ENCODE results near the gene EMX1.

EMX1 gene

GRCh38 chr2:72963423-72964145 is 46.3 kb downstream of the EMX1 start:
- H3K27me3 Mint-ChIP-seq = no peaks in the 10 kb centered on the region
- H3K27ac Mint-ChIP-seq = no peak overlapping the region
- H3K4me1 Mint-ChIP-seq (ENCODE audit: low read depth) = no peaks in the 10 kb centered on the region
- no peaks in the 10 kb centered on the region for H3K9me3 Mint-ChIP-seq
- no peak overlapping the region for H3K4me3 Mint-ChIP-seq
- no peaks in the 10 kb centered on the region for H3K36me3 Mint-ChIP-seq (ENCODE audit: low read depth)

DNA sequence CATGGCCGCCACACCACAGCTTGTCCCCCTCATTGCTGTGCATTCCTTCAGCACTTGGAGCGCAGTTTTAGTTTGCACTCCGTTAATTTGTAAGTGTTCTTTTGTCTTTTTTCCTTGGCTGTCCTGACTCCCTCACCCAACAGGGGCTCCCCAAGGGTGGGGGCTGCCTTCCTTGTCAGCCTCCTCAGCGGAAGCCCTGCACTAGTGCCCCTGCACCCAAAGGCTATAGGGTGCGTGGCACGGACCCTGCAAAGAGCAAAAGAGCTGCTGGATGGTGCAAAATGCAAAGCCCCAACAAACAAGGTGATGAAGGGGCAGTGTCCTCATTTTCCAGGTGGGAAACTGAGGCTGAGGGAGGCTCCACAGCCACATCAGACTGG is 46.8 kb downstream of the EMX1 start:
- Mint-ChIP-seq H3K4me1 (ENCODE audit: low read depth) (no peaks in the 10 kb centered on the region), H3K27ac (no peak overlapping the region), H3K9me3 (no peaks in the 10 kb centered on the region), H3K27me3 (no peaks in the 10 kb centered on the region), H3K4me3 (no peak overlapping the region), H3K36me3 (ENCODE audit: low read depth) (no peaks in the 10 kb centered on the region)

- Mint-ChIP-seq H3K9me3 (no peaks in the 10 kb centered on the region), H3K27me3 (no peaks in the 10 kb centered on the region), H3K4me3 (no peak overlapping the region), H3K4me1 (ENCODE audit: low read depth) (no peaks in the 10 kb centered on the region), H3K27ac (no peak overlapping the region), H3K36me3 (ENCODE audit: low read depth) (no peaks in the 10 kb centered on the region)
Observed at GRCh38 chr2:72965016-72965415, 47.7 kb downstream of the EMX1 start.

DNA sequence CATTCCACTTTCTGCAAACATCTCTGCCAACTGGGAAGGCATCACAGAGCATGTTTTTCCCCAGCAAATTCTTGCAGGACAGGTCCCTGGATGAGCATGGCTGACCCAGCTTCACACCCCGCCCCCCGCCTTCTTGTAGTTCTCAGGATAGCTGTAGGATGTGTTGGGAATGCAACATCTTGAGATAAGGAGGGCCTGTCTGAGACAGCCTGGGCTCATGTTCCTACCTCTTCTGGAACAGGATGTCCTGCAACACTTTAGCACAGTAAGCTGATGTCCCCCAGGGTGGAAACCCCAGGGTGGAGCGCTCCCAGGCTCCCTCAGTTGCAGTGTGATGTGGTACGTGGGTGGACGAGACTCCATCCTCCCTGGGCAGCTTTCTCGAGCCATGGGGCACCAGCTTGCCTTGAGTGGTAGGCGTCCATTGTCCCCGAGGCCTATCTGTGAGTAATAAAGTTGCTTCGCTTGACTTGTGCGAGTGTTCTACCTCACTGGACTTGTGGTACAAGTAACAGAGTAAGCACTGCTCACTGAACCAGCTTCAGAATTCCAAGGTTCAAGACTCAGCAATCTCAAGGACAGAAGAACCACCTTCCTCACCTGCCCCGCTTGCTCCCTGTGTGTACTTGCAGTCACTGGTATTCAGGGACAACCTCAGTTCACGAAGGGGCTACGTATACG is 48.6 kb downstream of the EMX1 start:
- no peaks in the 10 kb centered on the region for H3K4me1 Mint-ChIP-seq (ENCODE audit: low read depth)
- no peak overlapping the region for H3K27ac Mint-ChIP-seq
- no peaks in the 10 kb centered on the region for H3K9me3 Mint-ChIP-seq
- H3K27me3 Mint-ChIP-seq = no peaks in the 10 kb centered on the region
- H3K36me3 Mint-ChIP-seq (ENCODE audit: low read depth) = no peaks in the 10 kb centered on the region
- no peak overlapping the region for H3K4me3 Mint-ChIP-seq

- H3K4me1 Mint-ChIP-seq (ENCODE audit: low read depth) = no peaks in the 10 kb centered on the region
Observed at GRCh38 chr2:72968286-72968685, 51.0 kb downstream of the EMX1 start.

GRCh38 chr2:72969706-72970105 is 52.4 kb downstream of the EMX1 start:
- H3K9me3 Mint-ChIP-seq = no peaks in the 10 kb centered on the region
- H3K27me3 Mint-ChIP-seq = no peaks in the 10 kb centered on the region
- no peak overlapping the region for H3K27ac Mint-ChIP-seq
- no peaks in the 10 kb centered on the region for H3K4me1 Mint-ChIP-seq (ENCODE audit: low read depth)
- no peaks in the 10 kb centered on the region for H3K36me3 Mint-ChIP-seq (ENCODE audit: low read depth)
- H3K4me3 Mint-ChIP-seq = no peak overlapping the region

More at GRCh38 chr2:72968286-72968685, 51.0 kb downstream of the EMX1 start:
- Mint-ChIP-seq H3K4me3 (no peak overlapping the region), H3K27me3 (no peaks in the 10 kb centered on the region), H3K9me3 (no peaks in the 10 kb centered on the region), H3K36me3 (ENCODE audit: low read depth) (no peaks in the 10 kb centered on the region), H3K27ac (no peak overlapping the region)

GRCh38 chr2:72971036-72971435 is 53.7 kb downstream of the EMX1 start:
- H3K36me3 Mint-ChIP-seq (ENCODE audit: low read depth) = no peaks in the 10 kb centered on the region
- H3K9me3 Mint-ChIP-seq = no peaks in the 10 kb centered on the region
- no peak overlapping the region for H3K27ac Mint-ChIP-seq
- no peak overlapping the region for H3K4me3 Mint-ChIP-seq
- H3K4me1 Mint-ChIP-seq (ENCODE audit: low read depth) = no peaks in the 10 kb centered on the region
- H3K27me3 Mint-ChIP-seq = no peaks in the 10 kb centered on the region

DNA sequence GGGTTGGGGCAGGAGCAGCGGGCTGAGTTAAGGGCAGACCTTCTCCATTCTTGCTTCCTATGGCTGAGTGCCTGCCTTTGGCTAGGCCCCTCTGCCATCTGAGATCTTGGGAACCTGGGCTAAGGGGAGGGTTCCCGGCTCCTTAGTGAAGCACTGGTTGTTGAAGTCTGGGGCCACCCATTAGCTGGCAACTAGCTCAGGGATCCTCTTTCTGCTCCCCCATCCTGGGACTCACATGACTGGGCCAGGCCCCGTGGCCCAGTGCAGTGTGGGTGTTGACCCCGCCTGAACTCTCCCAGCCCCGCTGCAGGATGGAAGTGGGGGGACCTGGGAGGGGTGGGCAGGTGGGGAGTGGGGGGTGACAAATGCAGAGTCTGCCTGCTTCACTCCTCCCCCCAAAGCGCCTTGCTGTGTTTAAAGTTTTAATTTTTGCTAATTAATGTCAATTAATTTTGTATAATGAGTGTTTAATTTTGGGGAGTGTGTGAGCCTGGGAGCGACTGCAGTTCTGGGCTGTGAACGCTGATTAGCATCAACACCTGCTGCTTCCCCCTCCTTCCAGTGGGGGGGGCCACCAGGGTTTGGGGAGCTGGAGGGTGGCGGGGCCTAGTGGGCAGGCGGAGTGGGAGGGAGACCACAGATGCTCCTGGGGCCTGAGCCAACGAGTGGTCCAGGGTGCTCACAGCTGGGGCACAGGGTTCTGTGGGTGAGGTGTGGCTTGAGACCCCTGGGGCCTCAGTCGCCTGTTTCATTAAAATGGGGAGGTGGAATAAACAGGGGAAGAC is 55.2 kb downstream of the EMX1 start:
- Mint-ChIP-seq H3K9me3 (no peaks in the 10 kb centered on the region), H3K27ac (no peak overlapping the region), H3K36me3 (ENCODE audit: low read depth) (no peaks in the 10 kb centered on the region), H3K4me1 (ENCODE audit: low read depth) (no peaks in the 10 kb centered on the region), H3K27me3 (no peaks in the 10 kb centered on the region), H3K4me3 (no peak overlapping the region)

DNA sequence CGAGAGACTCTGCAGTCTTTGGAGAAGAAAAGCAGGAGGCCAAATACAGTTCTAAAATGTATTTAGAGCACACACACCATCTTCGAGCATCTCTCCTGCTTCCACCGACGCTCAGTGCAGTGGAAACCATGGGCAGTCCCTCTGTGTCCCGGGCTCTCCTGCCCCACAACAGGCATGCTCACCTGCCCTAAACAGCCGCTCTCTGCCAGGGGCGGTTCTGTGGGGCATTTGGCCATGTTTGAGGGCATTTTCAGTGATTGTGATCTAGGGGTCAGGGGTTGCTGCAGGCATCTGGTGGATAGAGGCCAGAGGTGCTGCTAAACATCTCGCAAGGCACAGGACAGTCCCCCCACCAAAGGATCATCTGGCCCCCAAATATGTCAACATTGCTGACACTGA is 55.8 kb downstream of the EMX1 start:
- Mint-ChIP-seq H3K4me1 (ENCODE audit: low read depth) (no peaks in the 10 kb centered on the region), H3K36me3 (ENCODE audit: low read depth) (no peaks in the 10 kb centered on the region), H3K27me3 (no peaks in the 10 kb centered on the region), H3K27ac (no peak overlapping the region), H3K9me3 (no peaks in the 10 kb centered on the region), H3K4me3 (no peak overlapping the region)

DNA sequence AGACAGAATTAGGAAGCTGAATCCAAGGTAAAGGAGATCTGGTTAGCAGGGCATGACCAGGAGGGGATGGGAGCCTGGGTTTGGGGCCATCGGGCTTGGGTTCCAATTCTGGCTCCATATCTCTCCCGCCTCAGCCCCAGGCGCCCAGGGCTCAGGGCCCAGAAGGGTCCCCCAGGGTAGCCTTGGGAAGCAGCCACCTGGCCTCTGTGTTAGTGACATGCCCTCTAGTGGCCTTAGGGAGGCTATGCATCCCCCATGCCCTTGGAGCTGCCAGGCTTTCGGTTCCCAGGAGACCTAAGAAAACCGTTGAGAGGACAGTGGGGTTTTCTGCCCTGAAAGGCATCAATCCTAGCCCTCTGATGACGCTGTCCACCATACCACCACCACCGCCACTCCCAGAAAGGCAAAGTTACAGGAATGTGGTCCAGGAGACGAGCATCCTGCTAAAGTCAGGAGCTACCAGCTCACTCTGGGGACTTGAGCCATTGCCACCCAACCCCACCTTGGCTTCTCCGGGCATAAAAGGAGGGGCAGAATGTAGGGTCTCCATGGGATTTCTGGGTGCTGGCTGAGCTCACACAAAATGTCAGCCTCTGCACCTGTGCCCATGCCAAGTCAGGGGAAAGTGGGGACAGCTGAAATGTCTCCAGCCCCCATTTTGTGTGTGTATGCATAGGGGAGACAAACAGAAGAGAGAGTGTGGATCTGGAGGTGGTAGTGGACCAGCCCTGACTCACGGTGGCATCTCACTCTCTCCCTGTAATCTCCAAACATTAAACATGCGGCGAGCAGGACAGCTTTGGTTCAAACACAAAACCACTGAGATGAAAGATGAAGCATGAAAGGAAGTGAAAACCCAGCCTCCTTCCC is 56.5 kb downstream of the EMX1 start:
- Mint-ChIP-seq H3K9me3 (no peaks in the 10 kb centered on the region), H3K27ac (no peak overlapping the region), H3K4me1 (ENCODE audit: low read depth) (no peaks in the 10 kb centered on the region), H3K27me3 (no peaks in the 10 kb centered on the region), H3K4me3 (no peak overlapping the region), H3K36me3 (ENCODE audit: low read depth) (no peaks in the 10 kb centered on the region)

DNA sequence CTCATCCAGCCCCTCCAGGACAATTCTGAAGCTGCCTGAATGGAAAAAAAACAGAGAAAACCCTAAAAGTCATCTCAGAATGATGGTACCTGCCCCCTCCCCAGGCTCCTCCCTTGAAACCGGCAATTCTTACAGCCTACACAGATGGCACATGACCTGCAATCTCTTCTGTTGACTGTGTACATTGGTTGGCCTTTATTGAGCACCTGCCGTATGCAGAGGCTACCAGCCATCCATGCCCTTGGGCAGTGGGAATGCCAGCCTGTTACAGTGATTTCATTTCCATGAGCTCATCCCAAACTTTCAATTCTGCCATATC is 57.1 kb downstream of the EMX1 start:
- Mint-ChIP-seq H3K4me1 (ENCODE audit: low read depth) (no peaks in the 10 kb centered on the region), H3K27ac (no peak overlapping the region), H3K36me3 (ENCODE audit: low read depth) (no peaks in the 10 kb centered on the region), H3K9me3 (no peaks in the 10 kb centered on the region), H3K4me3 (no peak overlapping the region), H3K27me3 (no peaks in the 10 kb centered on the region)

DNA sequence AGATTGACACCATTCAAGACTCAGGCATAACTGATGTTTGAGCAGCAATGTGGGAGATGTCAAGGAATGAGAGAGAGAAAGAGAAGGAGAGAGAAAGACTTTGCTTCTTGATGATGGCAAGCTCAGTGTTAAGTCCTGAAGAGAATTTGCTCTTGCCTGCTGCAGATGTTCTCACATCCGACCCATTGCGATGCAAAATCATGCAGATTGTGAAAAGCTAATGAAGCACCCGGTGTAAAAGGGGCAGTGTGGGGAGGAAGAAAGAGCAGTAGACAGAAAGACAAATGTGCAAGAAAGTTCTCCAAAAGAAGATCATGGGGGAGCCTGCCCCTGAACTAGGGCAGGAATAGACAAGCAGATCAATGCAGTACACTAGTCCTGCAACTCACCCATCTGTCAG is 57.7 kb downstream of the EMX1 start:
- no peak overlapping the region for H3K4me3 Mint-ChIP-seq
- H3K9me3 Mint-ChIP-seq = no peaks in the 10 kb centered on the region
- H3K36me3 Mint-ChIP-seq (ENCODE audit: low read depth) = no peaks in the 10 kb centered on the region
- H3K4me1 Mint-ChIP-seq (ENCODE audit: low read depth) = no peaks in the 10 kb centered on the region
- H3K27ac Mint-ChIP-seq = no peak overlapping the region
- no peaks in the 10 kb centered on the region for H3K27me3 Mint-ChIP-seq

DNA sequence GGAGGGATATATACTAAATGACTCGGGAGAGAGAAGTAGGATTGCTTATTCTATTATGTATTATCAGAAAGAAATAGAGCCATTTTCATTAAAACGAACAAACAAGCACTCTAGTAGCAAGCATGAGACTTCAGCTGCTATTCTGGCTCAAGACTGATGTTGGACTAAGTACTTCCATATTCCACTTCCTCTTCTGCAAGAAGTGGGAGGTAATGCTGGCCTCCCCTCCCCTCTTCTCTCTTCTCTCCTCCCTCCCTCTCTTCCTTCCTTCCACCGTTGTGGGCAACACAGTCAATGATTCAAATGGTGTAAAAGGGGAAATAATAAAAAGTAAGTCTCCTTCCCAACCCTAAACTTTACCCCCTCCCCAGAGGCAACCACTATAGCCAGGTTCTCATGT is 62.6 kb downstream of the EMX1 start:
- no peaks in the 10 kb centered on the region for H3K27me3 Mint-ChIP-seq
- no peaks in the 10 kb centered on the region for H3K9me3 Mint-ChIP-seq
- H3K27ac Mint-ChIP-seq = no peak overlapping the region
- H3K4me3 Mint-ChIP-seq = no peak overlapping the region
- no peaks in the 10 kb centered on the region for H3K4me1 Mint-ChIP-seq (ENCODE audit: low read depth)
- H3K36me3 Mint-ChIP-seq (ENCODE audit: low read depth) = no peaks in the 10 kb centered on the region

DNA sequence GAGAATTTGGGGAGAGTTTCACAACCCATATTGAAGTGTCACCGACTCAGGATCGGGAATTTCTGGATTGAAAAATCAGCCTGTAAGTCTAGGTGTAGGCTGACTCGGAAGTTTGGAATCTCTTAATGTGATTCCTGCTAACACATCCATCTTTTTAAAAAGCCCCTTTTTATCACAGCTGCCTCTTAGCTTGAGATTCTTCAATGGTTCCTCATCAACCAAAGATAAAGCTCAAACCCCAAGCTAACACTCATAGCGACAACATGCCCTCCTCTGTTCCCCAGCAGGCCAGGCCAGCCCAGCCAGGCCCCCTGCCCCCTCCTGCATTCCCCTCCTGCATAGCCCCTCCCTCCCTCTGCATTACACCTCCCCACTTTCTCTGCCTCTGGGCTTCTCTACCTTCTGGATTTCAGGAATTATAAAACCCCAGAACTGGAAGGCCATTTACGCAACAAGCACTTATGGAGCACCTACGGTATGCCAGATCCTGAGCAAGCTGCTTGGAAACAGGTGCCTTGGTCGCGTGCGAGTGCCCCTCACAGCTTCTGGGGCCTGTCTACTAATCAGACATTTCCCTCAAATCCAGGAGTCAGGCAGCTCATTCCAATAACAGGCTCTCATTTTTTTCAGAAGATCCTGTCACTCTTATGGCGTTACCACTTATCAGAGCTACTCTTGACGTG is 63.4 kb downstream of the EMX1 start:
- no peaks in the 10 kb centered on the region for H3K4me1 Mint-ChIP-seq (ENCODE audit: low read depth)
- no peaks in the 10 kb centered on the region for H3K9me3 Mint-ChIP-seq
- no peak overlapping the region for H3K4me3 Mint-ChIP-seq
- no peaks in the 10 kb centered on the region for H3K27me3 Mint-ChIP-seq
- no peak overlapping the region for H3K27ac Mint-ChIP-seq
- H3K36me3 Mint-ChIP-seq (ENCODE audit: low read depth) = no peaks in the 10 kb centered on the region

Data from stimulated activated naive CD8-positive, alpha-beta T cell treated with anti-CD3 and anti-CD28 coated beads, Interleukin-15, Interleukin-2, amounts not matched to agents 100 ng/mL and 50 ng/mL, for 24 hours (primary cell).